ENCODE data around the gene ARMC9.
"Not testable (repeated sequence)": the region's sequence is repeated elsewhere in the genome, so short reads cannot be mapped to it uniquely, and the experiment has no call there.

ARMC9 gene

GRCh38 chr2:231399046-231399852 lies 200.8 kb downstream of the ARMC9 start:
- Histone ChIP-seq H3K4ac (ENCODE audit: low read length) (no peak overlapping the region), H3K4me3 (ENCODE audit: low read length in 2 of 2) (no peak overlapping the region), H3K27ac (replicated peaks; ENCODE audit: low read length) (no peak overlapping the region), H3K9ac (ENCODE audit: low read depth, low read length, poor library complexity) (no peak overlapping the region), H2AK5ac (ENCODE audit: low read depth, low read length) (peak overlapping the region; percentile 68), H4K8ac (ENCODE audit: low read depth, low read length) (no peak overlapping the region), H3K79me1 (ENCODE audit: low read depth, low read length) (no peaks in the 10 kb centered on the region), H2AFZ (ENCODE audit: low read length) (no peak overlapping the region), H3K9me3 (replicated peaks in 1 of 2; ENCODE audit: control insufficient read depth in 2 of 2, insufficient read depth in 1 of 2, low read depth in 1 of 2, low read length in 2 of 2) (peaks cover 2 to 4% of the 10 kb centered on the region in 2 donors), H2BK15ac (ENCODE audit: low read length) (peak overlapping the region; percentile 81), H3K23ac (ENCODE audit: low read depth, low read length, poor library complexity) (no peak overlapping the region), H2BK12ac (ENCODE audit: low read length) (no peak overlapping the region), H3K27me3 (ENCODE audit: control insufficient read depth in 3 of 3, insufficient read depth in 3 of 3, low read depth in 1 of 3, low read length in 3 of 3) (peaks cover 6 to 54% (median 29%) of the 10 kb centered on the region in 3 experiments), H4K91ac (ENCODE audit: low read depth, low read length, poor library complexity) (no peak overlapping the region), H3K36me3 (replicated peaks in 1 of 2; ENCODE audit: control insufficient read depth in 2 of 2, insufficient read depth in 2 of 2, low read length in 2 of 2) (no peaks in the 10 kb centered on the region), H3K4me1 (ENCODE audit: control insufficient read depth in 2 of 2, insufficient read depth in 1 of 2, low read depth in 1 of 2, low read length in 2 of 2) (peaks cover 4 to 7% of the 10 kb centered on the region in 2 donors), H3K18ac (ENCODE audit: low read length) (peak overlapping the region; percentile 38), H2BK120ac (ENCODE audit: low read depth, low read length) (no peak overlapping the region), H3K14ac (ENCODE audit: low read length) (peak overlapping the region; percentile 21), H2BK5ac (ENCODE audit: low read length) (no peak overlapping the region), H3K4me2 (ENCODE audit: insufficient read depth, low read length, poor library complexity, severe bottlenecking) (no peak overlapping the region)
- no CpG with 5 or more reads among the region's 23 CpGs for WGBS, 2 donors (ENCODE audit: extremely low coverage in 2 of 2, insufficient read length in 2 of 2, insufficient replicate concordance in 1 of 2)
- DNase-seq (ENCODE audit: low spot score): no peak

GRCh38 chr2:231399853-231400680 lies 201.6 kb downstream of the ARMC9 start:
- H3K79me1 ChIP-seq (ENCODE audit: low read depth, low read length): no peaks in the 10 kb centered on the region
- H3K9ac ChIP-seq (ENCODE audit: low read depth, low read length, poor library complexity): no peak overlapping the region
- H2BK12ac ChIP-seq (ENCODE audit: low read length): no peak overlapping the region
- no CpG with 5 or more reads among the region's 12 CpGs for WGBS, 2 donors (ENCODE audit: extremely low coverage in 2 of 2, insufficient read length in 2 of 2, insufficient replicate concordance in 1 of 2)
- peaks cover 0 to 4% of the 10 kb centered on the region in 2 donors for H3K9me3 ChIP-seq (replicated peaks in 1 of 2; ENCODE audit: control insufficient read depth in 2 of 2, insufficient read depth in 1 of 2, low read depth in 1 of 2, low read length in 2 of 2)
- no peak overlapping the region for H4K8ac ChIP-seq (ENCODE audit: low read depth, low read length)
- H4K91ac ChIP-seq (ENCODE audit: low read depth, low read length, poor library complexity): no peak overlapping the region
- no peak overlapping the region for H3K4me2 ChIP-seq (ENCODE audit: insufficient read depth, low read length, poor library complexity, severe bottlenecking)
- H3K4me1 ChIP-seq (ENCODE audit: control insufficient read depth in 2 of 2, insufficient read depth in 1 of 2, low read depth in 1 of 2, low read length in 2 of 2): peaks cover 2 to 4% of the 10 kb centered on the region in 2 donors
- H3K4ac ChIP-seq (ENCODE audit: low read length): no peak overlapping the region
- H3K4me3 ChIP-seq (ENCODE audit: low read length in 2 of 2): no peak overlapping the region
- H3K27me3 ChIP-seq (ENCODE audit: control insufficient read depth in 3 of 3, insufficient read depth in 3 of 3, low read depth in 1 of 3, low read length in 3 of 3): peaks cover 6 to 46% (median 23%) of the 10 kb centered on the region in 3 experiments
- DNase-seq (ENCODE audit: low spot score): no peak
- H3K27ac ChIP-seq (replicated peaks; ENCODE audit: low read length): no peak overlapping the region
- no peak overlapping the region for H3K23ac ChIP-seq (ENCODE audit: low read depth, low read length, poor library complexity)
- H2AFZ ChIP-seq (ENCODE audit: low read length): peak overlapping the region; percentile 72
- H3K36me3 ChIP-seq (replicated peaks in 1 of 2; ENCODE audit: control insufficient read depth in 2 of 2, insufficient read depth in 2 of 2, low read length in 2 of 2): no peaks in the 10 kb centered on the region
- peak overlapping the region; percentile 81 for H2BK15ac ChIP-seq (ENCODE audit: low read length)
- H3K14ac ChIP-seq (ENCODE audit: low read length): peak overlapping the region; percentile 94
- peak overlapping the region; percentile 61 for H2BK120ac ChIP-seq (ENCODE audit: low read depth, low read length)
- peak overlapping the region; percentile 71 for H3K18ac ChIP-seq (ENCODE audit: low read length)
- peak overlapping the region; percentile 13 for H2BK5ac ChIP-seq (ENCODE audit: low read length)
- H2AK5ac ChIP-seq (ENCODE audit: low read depth, low read length): peak overlapping the region; percentile 68

- not testable (repeated sequence) for H2BK5ac ChIP-seq (ENCODE audit: low read length); H3K14ac ChIP-seq (ENCODE audit: low read length); H3K4ac ChIP-seq (ENCODE audit: low read length); H2BK15ac ChIP-seq (ENCODE audit: low read length); H4K91ac ChIP-seq (ENCODE audit: low read depth, low read length, poor library complexity); H3K36me3 ChIP-seq (replicated peaks in 1 of 2; ENCODE audit: control insufficient read depth in 2 of 2, insufficient read depth in 2 of 2, low read length in 2 of 2); H3K9ac ChIP-seq (ENCODE audit: low read depth, low read length, poor library complexity); H2BK12ac ChIP-seq (ENCODE audit: low read length); H4K8ac ChIP-seq (ENCODE audit: low read depth, low read length); H3K4me1 ChIP-seq (ENCODE audit: control insufficient read depth in 2 of 2, insufficient read depth in 1 of 2, low read depth in 1 of 2, low read length in 2 of 2); H3K18ac ChIP-seq (ENCODE audit: low read length); H3K4me3 ChIP-seq (ENCODE audit: low read length in 2 of 2); H3K9me3 ChIP-seq (replicated peaks in 1 of 2; ENCODE audit: control insufficient read depth in 2 of 2, insufficient read depth in 1 of 2, low read depth in 1 of 2, low read length in 2 of 2); H3K23ac ChIP-seq (ENCODE audit: low read depth, low read length, poor library complexity); H3K79me1 ChIP-seq (ENCODE audit: low read depth, low read length); H3K4me2 ChIP-seq (ENCODE audit: insufficient read depth, low read length, poor library complexity, severe bottlenecking); H3K27ac ChIP-seq (replicated peaks; ENCODE audit: low read length); DNase-seq (ENCODE audit: low spot score); H2BK120ac ChIP-seq (ENCODE audit: low read depth, low read length)
- no CpG with 5 or more reads among the region's 8 CpGs for WGBS, 2 donors (ENCODE audit: extremely low coverage in 2 of 2, insufficient read length in 2 of 2, insufficient replicate concordance in 1 of 2)
- H2AFZ ChIP-seq (ENCODE audit: low read length): peak overlapping the region; percentile 72
- peaks cover 2 to 41% (median 18%) of the 10 kb centered on the region in 3 experiments for H3K27me3 ChIP-seq (ENCODE audit: control insufficient read depth in 3 of 3, insufficient read depth in 3 of 3, low read depth in 1 of 3, low read length in 3 of 3)
- H2AK5ac ChIP-seq (ENCODE audit: low read depth, low read length): peak overlapping the region; percentile 28
Observed at GRCh38 chr2:231400681-231401080, 202.2 kb downstream of the ARMC9 start.

- no CpG with 5 or more reads among the region's 23 CpGs for WGBS, 2 donors (ENCODE audit: extremely low coverage in 2 of 2, insufficient read length in 2 of 2, insufficient replicate concordance in 1 of 2)
- H4K8ac ChIP-seq (ENCODE audit: low read depth, low read length): peak overlapping the region; percentile 43
- H3K79me1 ChIP-seq (ENCODE audit: low read depth, low read length); H3K4me1 ChIP-seq (ENCODE audit: control insufficient read depth in 2 of 2, insufficient read depth in 1 of 2, low read depth in 1 of 2, low read length in 2 of 2); H3K9ac ChIP-seq (ENCODE audit: low read depth, low read length, poor library complexity); H2BK15ac ChIP-seq (ENCODE audit: low read length); H2BK5ac ChIP-seq (ENCODE audit: low read length); DNase-seq (ENCODE audit: low spot score); H3K14ac ChIP-seq (ENCODE audit: low read length); H2BK12ac ChIP-seq (ENCODE audit: low read length); H4K91ac ChIP-seq (ENCODE audit: low read depth, low read length, poor library complexity); H3K36me3 ChIP-seq (replicated peaks in 1 of 2; ENCODE audit: control insufficient read depth in 2 of 2, insufficient read depth in 2 of 2, low read length in 2 of 2); H3K23ac ChIP-seq (ENCODE audit: low read depth, low read length, poor library complexity); H2AFZ ChIP-seq (ENCODE audit: low read length); H3K4ac ChIP-seq (ENCODE audit: low read length); H2BK120ac ChIP-seq (ENCODE audit: low read depth, low read length); H3K9me3 ChIP-seq (replicated peaks in 1 of 2; ENCODE audit: control insufficient read depth in 2 of 2, insufficient read depth in 1 of 2, low read depth in 1 of 2, low read length in 2 of 2); H3K4me2 ChIP-seq (ENCODE audit: insufficient read depth, low read length, poor library complexity, severe bottlenecking); H2AK5ac ChIP-seq (ENCODE audit: low read depth, low read length); H3K27ac ChIP-seq (replicated peaks; ENCODE audit: low read length); H3K4me3 ChIP-seq (ENCODE audit: low read length in 2 of 2): not testable (repeated sequence)
- peaks cover 2 to 38% (median 14%) of the 10 kb centered on the region in 3 experiments for H3K27me3 ChIP-seq (ENCODE audit: control insufficient read depth in 3 of 3, insufficient read depth in 3 of 3, low read depth in 1 of 3, low read length in 3 of 3)
- H3K18ac ChIP-seq (ENCODE audit: low read length): peak overlapping the region; percentile 48
Observed at GRCh38 chr2:231401101-231401500, 202.7 kb downstream of the ARMC9 start.
